Testis (tissue), 2 donors: ENCODE data around the gene ACO2.

Source experiments
- POLR2A ChIP-seq: fragments of 450-650 bp; IDR thresholded peaks from one replicate; pipeline ENCODE4 v1.6.1; 2017; ENCODE audit warnings: antibody characterized with exemption, mild to moderate bottlenecking, moderate library complexity
- TF ChIP-seq, protein P1 (sequence below), 3 experiments: fragments of 450-650 bp in 2 of 3; fragments of 200-600 bp in 1 of 3; sonication (generic) in 1 of 3; IDR thresholded peaks; one replicate each; pipeline ENCODE4 v1.5.1; 2016 to 2019; ENCODE audit warnings: antibody characterized with exemption in 3 of 3, mild to moderate bottlenecking in 2 of 3, moderate library complexity in 1 of 3

DNA sequence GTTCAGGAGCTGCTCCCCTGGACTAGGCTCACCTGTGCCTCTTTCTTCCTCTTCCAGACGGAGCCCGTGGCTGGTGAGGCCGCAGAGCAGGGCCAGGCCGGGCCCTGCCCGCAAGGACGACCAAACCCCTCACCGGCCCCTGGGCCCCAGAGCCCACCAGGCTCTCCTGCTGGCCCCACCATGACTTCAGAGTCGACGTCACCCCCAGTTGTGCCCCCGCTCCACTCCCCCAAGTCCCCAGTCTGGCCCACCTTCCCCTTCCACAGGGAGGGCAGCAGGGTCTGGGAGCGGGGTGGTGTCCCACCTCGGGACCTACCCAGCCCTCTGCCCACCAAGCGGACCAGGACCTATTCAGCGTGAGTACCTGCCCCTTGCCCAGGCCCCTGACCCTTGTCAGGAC lies 102.9 kb downstream of the ACO2 start:
- TF ChIP-seq, protein P1, sequence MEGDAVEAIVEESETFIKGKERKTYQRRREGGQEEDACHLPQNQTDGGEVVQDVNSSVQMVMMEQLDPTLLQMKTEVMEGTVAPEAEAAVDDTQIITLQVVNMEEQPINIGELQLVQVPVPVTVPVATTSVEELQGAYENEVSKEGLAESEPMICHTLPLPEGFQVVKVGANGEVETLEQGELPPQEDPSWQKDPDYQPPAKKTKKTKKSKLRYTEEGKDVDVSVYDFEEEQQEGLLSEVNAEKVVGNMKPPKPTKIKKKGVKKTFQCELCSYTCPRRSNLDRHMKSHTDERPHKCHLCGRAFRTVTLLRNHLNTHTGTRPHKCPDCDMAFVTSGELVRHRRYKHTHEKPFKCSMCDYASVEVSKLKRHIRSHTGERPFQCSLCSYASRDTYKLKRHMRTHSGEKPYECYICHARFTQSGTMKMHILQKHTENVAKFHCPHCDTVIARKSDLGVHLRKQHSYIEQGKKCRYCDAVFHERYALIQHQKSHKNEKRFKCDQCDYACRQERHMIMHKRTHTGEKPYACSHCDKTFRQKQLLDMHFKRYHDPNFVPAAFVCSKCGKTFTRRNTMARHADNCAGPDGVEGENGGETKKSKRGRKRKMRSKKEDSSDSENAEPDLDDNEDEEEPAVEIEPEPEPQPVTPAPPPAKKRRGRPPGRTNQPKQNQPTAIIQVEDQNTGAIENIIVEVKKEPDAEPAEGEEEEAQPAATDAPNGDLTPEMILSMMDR (IDR thresholded peaks at IDR 0.05), result no peak
- no peak for TF ChIP-seq POLR2A
